VCaP (cell line): Measurements from ENCODE around the gene MYO1E.
A peak's percentile ranks its signal among the peaks of the same experiment; 100 is the strongest.

Experiments
- H3K27ac ChIP-seq: fragments of 450-650 bp; 2 replicates; pipeline ENCODE4 v1.5.1; 2017
- TF ChIP-seq, protein P1 (sequence below): fragments of 450-650 bp; conservative IDR thresholded peaks from 2 replicates; pipeline ENCODE4 v1.5.1; 2017; ENCODE audit warnings: mild to moderate bottlenecking, moderate library complexity

The MYO1E gene

DNA sequence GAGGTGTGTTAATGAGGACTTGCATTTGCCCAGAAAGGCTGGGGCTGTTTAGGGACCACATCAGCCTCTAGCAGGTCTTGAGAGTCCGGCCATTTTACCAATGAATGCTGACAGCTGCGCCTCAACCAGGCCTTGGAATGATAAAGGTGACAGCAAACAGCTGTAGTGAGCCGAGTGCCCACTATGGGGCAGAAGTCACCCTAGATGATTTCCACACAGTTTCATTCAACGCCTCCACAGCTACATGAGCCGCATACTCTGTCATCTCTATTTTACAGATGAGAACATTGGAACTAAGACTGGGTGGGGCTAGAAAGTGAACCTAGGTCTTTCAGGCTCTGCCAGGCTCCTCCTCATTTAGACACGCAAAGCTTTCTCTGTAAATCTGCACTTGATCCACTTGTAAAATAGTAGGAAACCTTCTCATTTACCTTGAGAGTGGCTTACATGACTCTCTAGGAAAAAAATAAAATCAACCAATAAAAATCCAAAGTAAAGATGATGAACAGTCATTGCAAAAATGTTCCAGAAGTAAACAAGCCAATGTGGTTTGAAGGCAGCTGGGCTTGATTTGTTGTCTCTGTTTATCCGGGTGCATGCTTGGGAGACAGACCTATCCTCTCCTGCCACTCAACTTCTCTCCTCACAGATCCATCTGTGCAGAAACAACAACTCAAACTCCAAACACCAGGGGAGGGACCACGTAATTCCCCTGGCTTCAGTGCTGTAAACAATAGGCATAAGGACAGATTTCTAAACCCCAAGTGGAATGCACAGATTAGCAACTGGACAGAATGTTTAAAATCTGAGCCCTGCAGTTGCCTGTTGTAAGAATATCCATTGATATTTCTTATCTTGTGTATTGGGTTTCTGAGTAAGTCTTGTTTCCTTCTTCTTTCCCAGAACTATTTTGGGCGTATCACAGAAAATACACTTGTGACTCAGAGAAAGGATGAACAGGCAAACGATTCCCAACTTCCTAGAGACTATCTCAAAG, 197.5 kb downstream of the MYO1E start:
- no peak overlapping the region; the same call in 1 of the 2 replicates for H3K27ac ChIP-seq
- TF ChIP-seq, protein P1, sequence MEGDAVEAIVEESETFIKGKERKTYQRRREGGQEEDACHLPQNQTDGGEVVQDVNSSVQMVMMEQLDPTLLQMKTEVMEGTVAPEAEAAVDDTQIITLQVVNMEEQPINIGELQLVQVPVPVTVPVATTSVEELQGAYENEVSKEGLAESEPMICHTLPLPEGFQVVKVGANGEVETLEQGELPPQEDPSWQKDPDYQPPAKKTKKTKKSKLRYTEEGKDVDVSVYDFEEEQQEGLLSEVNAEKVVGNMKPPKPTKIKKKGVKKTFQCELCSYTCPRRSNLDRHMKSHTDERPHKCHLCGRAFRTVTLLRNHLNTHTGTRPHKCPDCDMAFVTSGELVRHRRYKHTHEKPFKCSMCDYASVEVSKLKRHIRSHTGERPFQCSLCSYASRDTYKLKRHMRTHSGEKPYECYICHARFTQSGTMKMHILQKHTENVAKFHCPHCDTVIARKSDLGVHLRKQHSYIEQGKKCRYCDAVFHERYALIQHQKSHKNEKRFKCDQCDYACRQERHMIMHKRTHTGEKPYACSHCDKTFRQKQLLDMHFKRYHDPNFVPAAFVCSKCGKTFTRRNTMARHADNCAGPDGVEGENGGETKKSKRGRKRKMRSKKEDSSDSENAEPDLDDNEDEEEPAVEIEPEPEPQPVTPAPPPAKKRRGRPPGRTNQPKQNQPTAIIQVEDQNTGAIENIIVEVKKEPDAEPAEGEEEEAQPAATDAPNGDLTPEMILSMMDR = peak; percentile 69

DNA sequence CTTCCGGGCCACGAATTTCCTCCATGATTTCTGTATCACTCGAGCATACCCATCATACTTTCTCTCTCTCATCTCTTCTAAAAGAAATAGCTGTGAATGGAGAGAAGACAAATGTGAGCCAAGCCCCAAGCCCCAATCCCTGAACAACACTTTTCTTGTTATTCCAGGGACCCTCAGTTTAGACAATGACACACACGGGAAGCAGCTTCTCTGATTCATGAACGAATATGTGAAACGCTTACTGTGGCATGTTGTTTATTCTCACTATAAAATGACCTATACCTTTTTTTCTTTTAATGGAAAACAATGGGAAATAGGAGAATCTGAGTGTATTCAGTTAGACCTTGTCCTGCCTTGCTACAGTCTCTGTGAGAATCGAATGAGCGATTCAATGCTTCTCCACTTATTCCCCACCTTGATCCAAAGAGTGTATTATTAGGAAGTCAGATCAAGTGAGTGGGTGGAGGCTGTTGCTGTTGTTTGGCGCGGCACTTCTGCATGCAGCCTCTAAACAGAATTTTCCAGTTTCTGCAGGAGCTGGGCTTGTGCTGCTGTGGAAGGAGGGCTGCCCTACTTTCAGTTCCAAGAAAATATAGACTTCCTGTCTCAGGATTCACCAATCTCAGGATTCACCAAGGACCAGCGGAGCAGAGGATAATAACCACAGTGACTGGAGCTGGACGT, 198.4 kb downstream of the MYO1E start:
- TF ChIP-seq, protein P1 = no peak
- H3K27ac ChIP-seq = no peak overlapping the region; the same call in 1 of the 2 replicates

DNA sequence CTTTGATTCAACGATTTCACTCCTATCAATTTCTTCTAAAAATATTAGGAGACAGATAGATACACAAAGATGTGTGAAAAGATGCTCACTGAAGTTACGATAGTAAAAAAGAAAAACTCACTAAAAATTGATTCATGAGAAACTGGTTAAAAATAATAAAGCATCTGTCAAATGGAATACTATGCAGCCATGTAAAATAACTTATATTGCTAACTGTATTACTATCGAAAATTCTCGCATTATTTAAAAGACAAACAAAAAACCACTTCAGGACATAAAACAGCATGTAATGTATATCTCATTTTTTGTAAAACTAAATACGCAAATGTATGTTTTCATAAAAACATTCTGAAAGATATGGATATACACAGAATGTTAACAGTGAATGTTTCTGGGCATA, 199.5 kb downstream of the MYO1E start:
- H3K27ac ChIP-seq = no peak overlapping the region
- TF ChIP-seq, protein P1 = no peak

DNA sequence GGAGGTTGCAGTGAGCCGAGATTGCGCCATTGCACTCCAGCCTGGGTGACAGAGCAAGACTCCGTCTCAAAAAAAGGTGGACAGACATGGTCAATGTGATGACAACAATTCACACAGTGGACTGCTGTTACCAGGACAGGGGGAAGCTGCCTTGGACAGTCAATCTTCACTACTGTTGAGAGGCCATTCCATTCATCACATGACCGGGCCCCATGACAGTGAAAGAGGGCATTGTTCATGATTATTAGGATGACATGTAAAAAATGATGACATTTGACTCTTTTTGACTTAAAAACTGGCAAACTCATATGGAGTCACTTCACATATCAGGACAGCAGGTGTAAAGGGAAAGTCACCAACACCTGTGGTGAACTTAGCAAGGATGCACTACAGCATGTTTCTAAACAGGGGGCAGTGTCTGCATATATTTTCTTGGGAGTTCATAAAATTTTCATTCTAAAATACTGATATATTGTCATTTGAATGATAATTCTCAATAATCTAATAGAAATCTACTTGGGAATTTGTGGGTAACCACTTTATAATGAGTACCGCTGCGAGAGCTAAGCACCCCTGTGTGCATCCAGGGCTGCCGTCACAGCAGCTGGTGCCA, 200.3 kb downstream of the MYO1E start:
- TF ChIP-seq, protein P1 = no peak
- no peak overlapping the region for H3K27ac ChIP-seq

DNA sequence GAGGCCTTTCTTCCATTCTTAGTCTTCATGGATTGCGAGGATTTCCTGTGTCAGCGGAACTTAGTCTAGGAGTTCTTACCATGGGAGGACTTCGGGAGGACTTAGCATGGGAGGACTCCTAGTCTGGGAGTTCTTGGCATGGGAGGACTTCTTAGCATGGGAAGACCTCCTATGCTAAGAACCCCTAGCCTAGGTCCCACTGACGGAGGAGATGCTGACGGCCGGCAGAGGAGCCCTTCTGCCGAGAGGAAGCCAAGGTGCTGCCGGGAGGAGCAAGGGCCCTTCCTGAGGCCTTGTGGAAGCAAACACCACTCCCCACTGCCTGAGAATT, 201.6 kb downstream of the MYO1E start:
- peak overlapping the region; percentile 81 for H3K27ac ChIP-seq
- TF ChIP-seq, protein P1 = no peak

DNA sequence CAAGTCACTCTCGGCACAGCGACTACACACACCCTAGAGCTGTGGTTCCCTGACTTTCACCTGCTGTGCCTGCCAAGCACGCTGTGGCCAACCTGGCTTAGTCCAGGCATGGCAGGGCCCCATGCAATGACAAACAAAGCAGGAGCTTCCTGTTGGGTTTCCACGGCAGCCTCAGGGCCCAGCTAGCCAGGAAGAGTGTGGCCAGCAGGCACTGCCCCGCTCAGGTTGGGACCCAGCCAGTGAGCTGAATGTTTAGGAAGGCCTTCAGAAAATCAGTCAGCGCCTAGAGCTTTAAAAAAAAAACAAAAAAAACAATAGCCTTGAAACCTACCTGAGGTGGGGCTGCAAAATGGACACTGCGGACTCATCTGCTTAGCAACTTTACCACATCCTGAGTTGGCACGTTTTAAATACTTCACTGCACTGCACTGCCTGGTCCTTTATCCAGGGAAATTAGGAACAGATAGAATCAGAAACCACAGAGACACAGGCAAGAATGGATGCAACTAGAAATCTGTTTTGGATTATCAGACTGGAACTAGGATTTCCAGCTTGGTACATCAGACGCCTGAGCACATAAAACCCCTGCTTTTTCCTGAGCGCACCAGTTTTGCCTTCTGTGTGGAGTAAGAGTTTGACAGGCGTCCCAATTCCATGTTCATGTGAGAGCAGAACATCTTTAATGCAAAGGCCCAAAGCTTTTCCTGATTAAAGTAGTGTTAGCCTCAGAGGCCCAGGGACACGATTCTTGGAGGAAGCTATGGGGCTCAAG, 202.2 kb downstream of the MYO1E start:
- TF ChIP-seq, protein P1 = no peak
- peak overlapping the region; percentile 81 for H3K27ac ChIP-seq
